Cardiac muscle cell (in vitro differentiated cells and primary cell): ENCODE results near the gene KCNIP1. TPM values are rescaled to one million over a fixed set of nuclear protein-coding genes. Genes with fewer than 3 reads are reported as not detected.

Experiments
- DNase-seq, 2 donors: peaks; one replicate each; pipeline versions ENCODE4 v3.0.0 to v3.0.0-alpha.2; 2010 to 2017; ENCODE audit warnings: low read depth in 1 of 2, low spot score in 1 of 2
- H3K27ac ChIP-seq: fragments of 200-600 bp; sonication (generic); 2 replicates; pipeline ENCODE4 v1.5.1; 2016
- H3K27me3 ChIP-seq: fragments of 200-600 bp; sonication (generic); 2 replicates; pipeline ENCODE4 v1.6.0; 2016; ENCODE audit warnings: control low read depth
- H3K36me3 ChIP-seq: fragments of 200-600 bp; sonication (generic); 2 replicates; pipeline ENCODE4 v1.5.1; 2016; ENCODE audit warnings: control low read depth
- H3K4me1 ChIP-seq: fragments of 200-600 bp; sonication (generic); 2 replicates; pipeline ENCODE4 v1.8.1; 2017; ENCODE audit warnings: low read depth, mild to moderate bottlenecking, mixed run types
- H3K4me3 ChIP-seq: fragments of 200-600 bp; sonication (generic); 2 replicates; pipeline ENCODE4 v1.5.1; 2016; ENCODE audit warnings: mild to moderate bottlenecking
- H3K9me3 ChIP-seq: fragments of 200-600 bp; sonication (generic); 2 replicates; pipeline ENCODE4 v1.5.1; 2017; ENCODE audit warnings: low read depth, mild to moderate bottlenecking, control low read depth
- CTCF ChIP-seq: IDR thresholded peaks from 2 replicates; pipeline ENCODE4 v1.5.1; 2012; ENCODE audit warnings: low read depth, mild to moderate bottlenecking, low read length
- polyA plus RNA-seq: library from polyadenylated mRNA; unstranded; fragments of >200 nt; fragmentation: Nextera tagmentation; extraction: Ambion mirVana; gene quantifications from 2 replicates; pipeline ENCODE4 v1.2.1, GENCODE V29; 2016
- total RNA-seq: library from RNA; depleted of rRNA; stranded (reverse); fragments of >200 nt; gene quantifications from 2 replicates; pipeline ENCODE4 v1.2.3, GENCODE V29; 2016

Gene KCNIP1
- total and polyA plus RNA-seq, 2 experiments from 2014 or later = 0.09 TPM; not detected in 1

- peaks cover 6% of the 10 kb centered on the region for H3K27me3 ChIP-seq
- no peak for DNase-seq
- H3K9me3 ChIP-seq = no peaks in the 10 kb centered on the region
- no peak for TF ChIP-seq CTCF
- no peak overlapping the region for H3K27ac ChIP-seq
- H3K4me3 ChIP-seq = no peak overlapping the region
- no peaks in the 10 kb centered on the region for H3K36me3 ChIP-seq
- H3K4me1 ChIP-seq = no peaks in the 10 kb centered on the region
Observed at GRCh38 chr5:170494041-170494440, 9.8 kb upstream of the KCNIP1 start.

DNA sequence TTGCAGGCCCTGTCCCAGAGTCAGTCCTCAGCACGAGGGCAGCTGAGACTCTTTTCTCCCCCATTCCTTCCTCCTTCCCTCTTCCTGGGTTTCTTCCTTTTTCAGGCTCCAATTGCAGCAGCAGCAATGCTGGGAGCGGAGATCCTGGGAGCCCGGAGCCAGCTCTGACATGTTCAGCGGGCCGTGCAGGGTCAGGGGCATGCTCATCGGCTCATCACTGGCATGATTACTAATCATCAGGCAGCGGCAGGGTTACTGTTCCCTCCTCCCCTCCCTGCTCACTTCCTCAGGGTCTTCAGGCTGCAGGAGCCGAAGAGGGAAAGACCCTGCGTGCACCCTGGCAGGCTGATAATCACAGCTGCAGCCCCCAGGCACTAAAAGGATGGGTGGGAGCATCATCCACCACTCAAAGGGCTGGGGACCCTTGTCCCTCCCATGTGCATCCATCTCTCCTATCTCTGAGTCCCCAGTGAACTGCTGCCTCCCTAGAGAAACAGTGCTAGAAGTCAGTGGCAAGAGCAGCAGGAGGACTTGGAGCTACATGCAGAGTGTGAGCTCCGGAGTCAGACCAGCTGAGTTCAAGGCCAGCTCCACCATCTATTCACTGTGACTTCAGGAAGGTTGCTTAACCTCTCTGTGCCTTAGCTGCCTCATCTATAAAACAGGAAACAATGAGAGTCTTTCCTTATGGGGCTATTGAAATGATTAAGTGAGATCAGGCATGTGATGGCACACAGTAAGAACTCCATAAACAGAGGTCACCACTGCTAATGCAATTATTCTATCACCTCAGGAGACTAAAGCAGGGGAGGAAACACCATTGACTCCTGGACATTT lies 7.8 kb upstream of the KCNIP1 start:
- H3K4me1 ChIP-seq = no peaks in the 10 kb centered on the region
- no peak for TF ChIP-seq CTCF
- no peaks in the 10 kb centered on the region for H3K9me3 ChIP-seq
- H3K4me3 ChIP-seq = no peak overlapping the region
- H3K27me3 ChIP-seq = peaks cover 6% of the 10 kb centered on the region
- DNase-seq = no peak
- no peak overlapping the region for H3K27ac ChIP-seq
- no peaks in the 10 kb centered on the region for H3K36me3 ChIP-seq

GRCh38 chr5:170496662-170497028 lies 7.2 kb upstream of the KCNIP1 start:
- no peaks in the 10 kb centered on the region for H3K9me3 ChIP-seq
- H3K4me3 ChIP-seq = no peak overlapping the region
- peaks cover 6% of the 10 kb centered on the region for H3K27me3 ChIP-seq
- TF ChIP-seq CTCF = no peak
- no peaks in the 10 kb centered on the region for H3K36me3 ChIP-seq
- no peaks in the 10 kb centered on the region for H3K4me1 ChIP-seq
- no peak overlapping the region for H3K27ac ChIP-seq
- no peak for DNase-seq

GRCh38 chr5:170497311-170498038 lies 6.3 kb upstream of the KCNIP1 start:
- H3K36me3 ChIP-seq = no peaks in the 10 kb centered on the region
- H3K27me3 ChIP-seq = peaks cover 11% of the 10 kb centered on the region
- no peaks in the 10 kb centered on the region for H3K9me3 ChIP-seq
- H3K27ac ChIP-seq = no peak overlapping the region
- no peaks in the 10 kb centered on the region for H3K4me1 ChIP-seq
- H3K4me3 ChIP-seq = no peak overlapping the region
- peak in 1 of 2 donors; percentile 42 for DNase-seq
- no peak for TF ChIP-seq CTCF

DNA sequence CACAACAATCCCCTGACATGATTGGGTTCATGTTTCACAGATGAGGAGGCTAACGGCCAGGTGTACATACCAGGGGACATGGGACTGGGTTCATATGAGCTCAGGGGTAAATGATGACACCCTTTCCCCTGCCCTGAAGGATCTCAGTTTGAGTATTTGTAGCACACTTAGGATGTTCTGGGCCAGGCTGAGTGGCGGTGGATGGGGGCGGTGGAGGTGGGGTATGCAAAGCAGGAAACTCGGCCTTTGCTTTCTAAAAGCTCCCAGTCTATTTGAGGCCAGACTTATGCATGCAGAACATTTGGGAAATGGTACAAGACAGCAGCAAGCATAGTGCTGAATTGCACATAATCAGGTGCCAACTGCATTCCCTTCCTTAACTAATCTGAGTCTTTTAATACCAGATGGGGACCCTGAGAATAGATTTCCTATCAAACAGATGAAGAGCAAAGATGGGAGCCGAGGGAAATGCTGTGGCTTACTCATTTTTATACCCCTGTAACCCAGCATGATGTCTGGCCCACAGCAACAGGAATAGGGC lies 4.9 kb upstream of the KCNIP1 start:
- H3K36me3 ChIP-seq = no peaks in the 10 kb centered on the region
- H3K27me3 ChIP-seq = peaks cover 23% of the 10 kb centered on the region
- H3K9me3 ChIP-seq = no peaks in the 10 kb centered on the region
- no peaks in the 10 kb centered on the region for H3K4me1 ChIP-seq
- DNase-seq = no peak
- H3K4me3 ChIP-seq = no peak overlapping the region
- no peak overlapping the region for H3K27ac ChIP-seq
- TF ChIP-seq CTCF = no peak
